ENCODE results near the gene SAMD4B. TPM values are rescaled to one million over a fixed set of nuclear protein-coding genes. Genes with fewer than 3 reads are reported as not detected.
"Not testable (repeated sequence)": the region's sequence is repeated elsewhere in the genome, so short reads cannot be mapped to it uniquely, and the experiment has no call there.

The SAMD4B gene
- total RNA-seq, 4 donors from 2014 or later = 79.5 to 212 (median 124) TPM

GRCh38 chr19:39375929-39376328, 33.7 kb downstream of the SAMD4B start:
- H3K9me3 ChIP-seq = no peaks in the 10 kb centered on the region
- no peak for TF ChIP-seq POLR2A (IDR thresholded peaks at IDR 0.05)
- TF ChIP-seq, protein P1, sequence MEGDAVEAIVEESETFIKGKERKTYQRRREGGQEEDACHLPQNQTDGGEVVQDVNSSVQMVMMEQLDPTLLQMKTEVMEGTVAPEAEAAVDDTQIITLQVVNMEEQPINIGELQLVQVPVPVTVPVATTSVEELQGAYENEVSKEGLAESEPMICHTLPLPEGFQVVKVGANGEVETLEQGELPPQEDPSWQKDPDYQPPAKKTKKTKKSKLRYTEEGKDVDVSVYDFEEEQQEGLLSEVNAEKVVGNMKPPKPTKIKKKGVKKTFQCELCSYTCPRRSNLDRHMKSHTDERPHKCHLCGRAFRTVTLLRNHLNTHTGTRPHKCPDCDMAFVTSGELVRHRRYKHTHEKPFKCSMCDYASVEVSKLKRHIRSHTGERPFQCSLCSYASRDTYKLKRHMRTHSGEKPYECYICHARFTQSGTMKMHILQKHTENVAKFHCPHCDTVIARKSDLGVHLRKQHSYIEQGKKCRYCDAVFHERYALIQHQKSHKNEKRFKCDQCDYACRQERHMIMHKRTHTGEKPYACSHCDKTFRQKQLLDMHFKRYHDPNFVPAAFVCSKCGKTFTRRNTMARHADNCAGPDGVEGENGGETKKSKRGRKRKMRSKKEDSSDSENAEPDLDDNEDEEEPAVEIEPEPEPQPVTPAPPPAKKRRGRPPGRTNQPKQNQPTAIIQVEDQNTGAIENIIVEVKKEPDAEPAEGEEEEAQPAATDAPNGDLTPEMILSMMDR (IDR thresholded peaks at IDR 0.05) = no peak
- H3K36me3 ChIP-seq = peaks cover 60 to 67% of the 10 kb centered on the region in 2 donors
- DNase-seq = no peak
- H3K27ac ChIP-seq = no peak overlapping the region
- no peaks in the 10 kb centered on the region for H3K27me3 ChIP-seq
- intact Hi-C loops (cut with DNase I) = no loop called here
- no peak overlapping the region for H3K4me3 ChIP-seq (replicated peaks in 1 of 3)
- peaks cover 17 to 27% of the 10 kb centered on the region in 2 donors for H3K4me1 ChIP-seq

GRCh38 chr19:39377373-39378362, 35.4 kb downstream of the SAMD4B start:
- Histone ChIP-seq H3K36me3 (peaks cover 68 to 79% of the 10 kb centered on the region in 2 donors), H3K9me3 (no peaks in the 10 kb centered on the region), H3K27ac (no peak overlapping the region), H3K4me3 (replicated peaks in 1 of 3) (no peak overlapping the region), H3K4me1 (peaks cover 7 to 17% of the 10 kb centered on the region in 2 donors), H3K27me3 (no peaks in the 10 kb centered on the region)
- no peak for TF ChIP-seq POLR2A (IDR thresholded peaks at IDR 0.05)
- TF ChIP-seq, protein P1 (IDR thresholded peaks at IDR 0.05) = no peak
- intact Hi-C loops (cut with DNase I) = no loop called here
- 79 to 81% methylated on average over 5 to 7 of the region's 18 CpGs for WGBS, 2 donors
- no peak for DNase-seq

DNA sequence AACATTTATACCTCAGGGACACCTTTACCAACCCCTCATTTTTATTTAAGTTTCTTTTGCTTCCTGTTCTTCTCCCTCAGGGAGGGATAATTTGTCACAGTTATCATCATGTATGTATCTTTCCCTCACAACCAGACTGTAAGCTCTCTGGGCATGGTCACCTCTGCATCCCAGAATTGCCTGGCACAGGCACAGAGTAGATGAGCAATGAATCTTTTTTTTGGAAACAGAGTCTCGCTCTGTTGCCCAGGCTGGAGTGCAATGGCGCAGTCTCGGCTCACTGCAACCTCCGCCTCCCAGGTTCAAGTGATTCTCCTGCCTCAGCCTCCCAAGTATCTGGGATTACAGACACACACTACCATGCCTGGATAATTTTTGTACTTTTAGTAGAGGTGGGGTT, 37.1 kb downstream of the SAMD4B start:
- H3K9me3 ChIP-seq; H3K27ac ChIP-seq; H3K4me3 ChIP-seq (replicated peaks in 1 of 3); intact Hi-C loops (cut with DNase I); H3K4me1 ChIP-seq; DNase-seq; H3K27me3 ChIP-seq: not testable (repeated sequence)
- peaks cover 82 to 88% of the 10 kb centered on the region in 2 donors for H3K36me3 ChIP-seq
- WGBS, 2 donors = 86 to 87% methylated on average over 4 of the region's 4 CpGs

DNA sequence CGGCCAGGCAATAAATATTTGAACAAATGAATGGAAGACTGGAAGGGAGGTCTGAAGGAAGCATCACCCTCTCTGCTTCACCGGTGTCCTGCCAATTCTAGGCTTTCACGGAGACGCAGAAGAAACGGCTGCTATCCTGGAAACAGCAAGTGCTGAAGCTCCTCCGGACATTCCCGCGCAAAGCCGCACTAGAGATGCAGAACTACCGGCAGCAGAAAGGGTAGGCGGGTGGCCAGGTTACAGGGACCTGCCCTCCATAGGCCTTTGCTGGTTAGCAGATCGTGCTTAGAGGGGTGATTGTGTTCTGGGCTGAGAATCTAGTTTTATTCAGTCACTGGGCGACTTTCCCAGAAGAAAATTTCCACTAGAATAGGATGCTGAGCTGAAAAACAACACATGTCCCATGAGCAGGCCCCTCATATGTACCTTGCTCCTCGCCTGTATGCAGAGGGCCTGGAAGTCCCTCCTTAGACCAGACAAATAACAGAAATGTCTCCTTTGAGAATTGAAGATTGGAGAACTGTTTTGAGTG, 37.7 kb downstream of the SAMD4B start:
- WGBS, 2 donors = 79 to 94% methylated on average over 8 to 14 of the region's 14 CpGs
- Histone ChIP-seq H3K27me3 (no peaks in the 10 kb centered on the region), H3K4me1 (no peaks in the 10 kb centered on the region)

More for the DNA sequence above, 37.7 kb downstream of the SAMD4B start:
- Histone ChIP-seq H3K27ac (no peak overlapping the region), H3K36me3 (peaks cover 82 to 90% of the 10 kb centered on the region in 2 donors), H3K4me3 (replicated peaks in 1 of 3) (no peak overlapping the region), H3K9me3 (no peaks in the 10 kb centered on the region)
- intact Hi-C loops (cut with DNase I) = no loop called here
- no peak for DNase-seq
- TF ChIP-seq, protein P1 (IDR thresholded peaks at IDR 0.05) = no peak
- no peak for TF ChIP-seq POLR2A (IDR thresholded peaks at IDR 0.05)

Measured in thyroid gland (tissue), 4 donors.